ENCODE results near the gene PTTG1IP.

The PTTG1IP gene

GRCh38 chr21:44866780-44867179 is 6.7 kb downstream of the PTTG1IP start:
- CTCF ChIA-PET, result interaction anchor here (0.5 kb wide), 1 partner anchor 40 kb away, joined by 3 read pairs; no protein-coding TSS in a partner anchor
- DNase-seq (ENCODE audit: low spot score), result no peak
- POLR2A ChIA-PET (ENCODE audit: low non-redundant PET), result no interaction called here
- TF ChIP-seq, protein P1, sequence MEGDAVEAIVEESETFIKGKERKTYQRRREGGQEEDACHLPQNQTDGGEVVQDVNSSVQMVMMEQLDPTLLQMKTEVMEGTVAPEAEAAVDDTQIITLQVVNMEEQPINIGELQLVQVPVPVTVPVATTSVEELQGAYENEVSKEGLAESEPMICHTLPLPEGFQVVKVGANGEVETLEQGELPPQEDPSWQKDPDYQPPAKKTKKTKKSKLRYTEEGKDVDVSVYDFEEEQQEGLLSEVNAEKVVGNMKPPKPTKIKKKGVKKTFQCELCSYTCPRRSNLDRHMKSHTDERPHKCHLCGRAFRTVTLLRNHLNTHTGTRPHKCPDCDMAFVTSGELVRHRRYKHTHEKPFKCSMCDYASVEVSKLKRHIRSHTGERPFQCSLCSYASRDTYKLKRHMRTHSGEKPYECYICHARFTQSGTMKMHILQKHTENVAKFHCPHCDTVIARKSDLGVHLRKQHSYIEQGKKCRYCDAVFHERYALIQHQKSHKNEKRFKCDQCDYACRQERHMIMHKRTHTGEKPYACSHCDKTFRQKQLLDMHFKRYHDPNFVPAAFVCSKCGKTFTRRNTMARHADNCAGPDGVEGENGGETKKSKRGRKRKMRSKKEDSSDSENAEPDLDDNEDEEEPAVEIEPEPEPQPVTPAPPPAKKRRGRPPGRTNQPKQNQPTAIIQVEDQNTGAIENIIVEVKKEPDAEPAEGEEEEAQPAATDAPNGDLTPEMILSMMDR (conservative IDR thresholded peaks at IDR 0.05; ENCODE audit: low read depth), result no peak
- H3K27ac ChIP-seq, result peak overlapping the region; percentile 49

GRCh38 chr21:44865561-44866280 is 7.8 kb downstream of the PTTG1IP start:
- DNase-seq (ENCODE audit: low spot score), result no peak
- TF ChIP-seq, protein P1 (conservative IDR thresholded peaks at IDR 0.05; ENCODE audit: low read depth), result no peak
- ChIA-PET CTCF (no interaction called here), POLR2A (ENCODE audit: low non-redundant PET) (no interaction called here)
- H3K27ac ChIP-seq, result peak overlapping the region; percentile 45

GRCh38 chr21:44862869-44863685 is 10.4 kb downstream of the PTTG1IP start:
- no peak for DNase-seq (ENCODE audit: low spot score)
- ChIA-PET POLR2A (ENCODE audit: low non-redundant PET) (no interaction called here), CTCF (no interaction called here)
- no peak overlapping the region for H3K27ac ChIP-seq
- TF ChIP-seq, protein P1 (conservative IDR thresholded peaks at IDR 0.05; ENCODE audit: low read depth), result no peak

- TF ChIP-seq, protein P1 (conservative IDR thresholded peaks at IDR 0.05; ENCODE audit: low read depth), result no peak
- DNase-seq (ENCODE audit: low spot score), result no peak
- peak overlapping the region; percentile 20; the same call in 1 of the 2 replicates for H3K27ac ChIP-seq
- ChIA-PET CTCF (no interaction called here), POLR2A (ENCODE audit: low non-redundant PET) (no interaction called here)
Measured at GRCh38 chr21:44858791-44859190, 14.7 kb downstream of the PTTG1IP start.

- CTCF ChIA-PET, result no interaction called here
- POLR2A ChIA-PET (ENCODE audit: low non-redundant PET), result no interaction called here
- peak overlapping the region; percentile 20; the same call in 1 of the 2 replicates for H3K27ac ChIP-seq
- TF ChIP-seq, protein P1 (conservative IDR thresholded peaks at IDR 0.05; ENCODE audit: low read depth), result no peak
- no peak for DNase-seq (ENCODE audit: low spot score)
Measured at GRCh38 chr21:44858291-44858690, 15.2 kb downstream of the PTTG1IP start.

GRCh38 chr21:44857127-44857892 is 16.2 kb downstream of the PTTG1IP start:
- ChIA-PET POLR2A (ENCODE audit: low non-redundant PET) (no interaction called here), CTCF (interaction anchor here (0.6 kb wide), 1 partner anchor 452 kb away, joined by 3 read pairs; no protein-coding TSS in a partner anchor)
- H3K27ac ChIP-seq, result no peak overlapping the region
- DNase-seq (ENCODE audit: low spot score), result no peak
- TF ChIP-seq, protein P1 (conservative IDR thresholded peaks at IDR 0.05; ENCODE audit: low read depth), result no peak
